Measurements from ENCODE around the gene CLSTN2.

- TF ChIP-seq CTCF (conservative IDR thresholded peaks at IDR 0.05 in 1 of 2, IDR thresholded peaks at IDR 0.05 in 1 of 2; ENCODE audit: extremely low read depth in 1 of 2, insufficient read depth in 1 of 2, low read depth in 1 of 2, low read length in 2 of 2) (no peak), EZH2 (IDR thresholded peaks at IDR 0.05; ENCODE audit: borderline replicate concordance, low read length) (no peak)
Observed at GRCh38 chr3:140373234-140373633, 438.2 kb downstream of the CLSTN2 start.
